Measurements from ENCODE around the gene NOC2L.

Gene NOC2L

GRCh38 chr1:919271-919872 is 39.7 kb downstream of the NOC2L start:
- in situ Hi-C loops (cut with HindIII; ENCODE audit: low sequenced_read_pairs), result no loop called here

GRCh38 chr1:918843-919242 is 40.2 kb downstream of the NOC2L start:
- in situ Hi-C loops (cut with HindIII; ENCODE audit: low sequenced_read_pairs), result no loop called here

- in situ Hi-C loops (cut with HindIII; ENCODE audit: low sequenced_read_pairs), result no loop called here
These were observed 40.7 kb downstream of the NOC2L start for GRCh38 chr1:918353-918752.

- in situ Hi-C loops (cut with HindIII; ENCODE audit: low sequenced_read_pairs), result no loop called here
These were observed 41.5 kb downstream of the NOC2L start for GRCh38 chr1:917466-918091.

- in situ Hi-C loops (cut with HindIII; ENCODE audit: low sequenced_read_pairs), result no loop called here
These were observed 42.0 kb downstream of the NOC2L start for GRCh38 chr1:917076-917459.

GRCh38 chr1:916173-917075 is 42.6 kb downstream of the NOC2L start:
- in situ Hi-C loops (cut with HindIII; ENCODE audit: low sequenced_read_pairs), result no loop called here

GRCh38 chr1:915295-916172 is 43.5 kb downstream of the NOC2L start:
- in situ Hi-C loops (cut with HindIII; ENCODE audit: low sequenced_read_pairs), result no loop called here

GRCh38 chr1:914891-915280 is 44.2 kb downstream of the NOC2L start:
- in situ Hi-C loops (cut with HindIII; ENCODE audit: low sequenced_read_pairs), result no loop called here

GRCh38 chr1:914131-914890 is 44.7 kb downstream of the NOC2L start:
- in situ Hi-C loops (cut with HindIII; ENCODE audit: low sequenced_read_pairs), result no loop called here

GRCh38 chr1:913491-914130 is 45.4 kb downstream of the NOC2L start:
- in situ Hi-C loops (cut with HindIII; ENCODE audit: low sequenced_read_pairs), result no loop called here

- in situ Hi-C loops (cut with HindIII; ENCODE audit: low sequenced_read_pairs), result no loop called here
These were observed 46.2 kb downstream of the NOC2L start for GRCh38 chr1:912740-913301.

- in situ Hi-C loops (cut with HindIII; ENCODE audit: low sequenced_read_pairs), result no loop called here
These were observed 46.9 kb downstream of the NOC2L start for GRCh38 chr1:911875-912739.

GRCh38 chr1:910881-911721 is 48.0 kb downstream of the NOC2L start:
- in situ Hi-C loops (cut with HindIII; ENCODE audit: low sequenced_read_pairs), result no loop called here

GRCh38 chr1:910311-910880 is 48.7 kb downstream of the NOC2L start:
- in situ Hi-C loops (cut with HindIII; ENCODE audit: low sequenced_read_pairs), result no loop called here

GRCh38 chr1:909861-910310 is 49.2 kb downstream of the NOC2L start:
- in situ Hi-C loops (cut with HindIII; ENCODE audit: low sequenced_read_pairs), result no loop called here

GRCh38 chr1:908661-909060 is 50.4 kb downstream of the NOC2L start:
- in situ Hi-C loops (cut with HindIII; ENCODE audit: low sequenced_read_pairs), result no loop called here
